Adrenal gland (tissue), 12 donors: ENCODE results near the gene PELI3. TPM values are rescaled to one million over a fixed set of nuclear protein-coding genes. Genes with fewer than 3 reads are reported as not detected.
"Not testable (repeated sequence)": the region's sequence is repeated elsewhere in the genome, so short reads cannot be mapped to it uniquely, and the experiment has no call there.

Experiments
- DNase-seq, 7 donors: peaks; one replicate each; pipeline ENCODE4 v3.0.0-alpha.2; 2019 to 2020
- H3K27ac ChIP-seq, 5 donors: fragments of 200-600 bp; sonication (generic) in 4 of 5; 1 replicate in 3 of 5; 2 replicates in 2 of 5; pipeline versions ENCODE4 v1.5.1 to v1.8.0; 2016 to 2020; ENCODE audit warnings: mild to moderate bottlenecking in 1 of 5
- H3K27me3 ChIP-seq: fragments of 200-600 bp; 2 replicates; pipeline ENCODE4 v1.8.0; 2021
- H3K36me3 ChIP-seq, 2 donors: fragments of 200-600 bp; replicated peaks in 1 of 2; 1 replicate in 1 of 2; 2 replicates in 1 of 2; pipeline versions ENCODE4 v1.5.1 to v1.8.0; 2018 to 2022
- H3K4me1 ChIP-seq, 2 donors: fragments of 200-600 bp; replicated peaks in 1 of 2; 1 replicate in 1 of 2; 2 replicates in 1 of 2; pipeline versions ENCODE4 v1.5.1 to v1.8.0; 2018 to 2021
- H3K4me3 ChIP-seq, 4 donors: fragments of 200-600 bp; sonication (generic) in 3 of 4; one replicate each; pipeline ENCODE4 v1.5.1; 2016 to 2018
- H3K9me3 ChIP-seq, 3 donors: fragments of 200-600 bp; sonication (generic) in 1 of 3; replicated peaks in 1 of 3; 1 replicate in 2 of 3; 2 replicates in 1 of 3; pipeline versions ENCODE4 v1.5.1 to v1.8.0; 2016 to 2021
- POLR2A ChIP-seq, 2 donors: fragments of 450-650 bp; IDR thresholded peaks; one replicate each; pipeline ENCODE4 v1.6.1; 2017; ENCODE audit warnings: antibody characterized with exemption in 2 of 2, mild to moderate bottlenecking in 2 of 2, moderate library complexity in 1 of 2
- WGBS, 4 donors: extraction: QIAGEN DNeasy Blood & Tissue Kit in 2 of 4; methylation state at CpG; one replicate each; pipeline versions ENCODE4 v1.1.5 to v1.1.7; 2013 to 2017; 5-methylcytosine and 5-hydroxymethylcytosine counted together
- intact Hi-C, 2 donors: fragments of 100-400 bp; cut with DNase I; formaldehyde crosslinking; loops; one replicate each; pipeline versions ENCODE4 v1.14.1 to v1.15.0; 2022 to 2023
- polyA plus RNA-seq, 3 donors: library from polyadenylated mRNA; stranded (reverse); fragments of 200-250 nt in 2 of 3; fragments of 350-450 nt in 1 of 3; fragmentation: Illumina TruSeq in 1 of 3; extraction: RNeasy Lipid Tissue Mini Kit (QIAGEN cat#74804) in 1 of 3; gene quantifications; one replicate each; pipeline ENCODE4 v1.2.3, GENCODE V29; 2013 to 2014
- total RNA-seq, 9 donors: library from RNA; depleted of rRNA in 4 of 9; stranded (reverse); fragments of >200 nt in 4 of 9; fragments of 120-200 nt in 1 of 9; fragmentation: NEBNext Ultra II Directional in 1 of 9; extraction: Animal tissue kit (Norgen Biotek cat#: 25700) in 1 of 9; gene quantifications; one replicate each; pipeline versions ENCODE4 v1.1.0 to v1.2.4, GENCODE V29; 2013 to 2023
- TF ChIP-seq, protein P1 (sequence below), 6 experiments: fragments of 450-650 bp in 4 of 6; fragments of 200-600 bp in 2 of 6; sonication (generic) in 1 of 6; IDR thresholded peaks; 1 replicate in 5 of 6; 2 replicates in 1 of 6; pipeline versions ENCODE4 v1.5.1 to v1.8.0; 2016 to 2021; ENCODE audit warnings: antibody characterized with exemption in 6 of 6, mild to moderate bottlenecking in 2 of 6, moderate library complexity in 1 of 6
- donor health status: healthy with polysubstance abuse.
- donor health status: Bipolar disorder and iron deficiency.
- donor health status: DM: yes; HTN: yes; CAD: no.
- donor health status: DM: no; HTN: no; CAD: no.
- donor health status: DM: no; HTN: no; CAD: no.
- donor health status: DM: yes; HTN: yes; CAD: no.

PELI3 gene
- total and polyA plus RNA-seq, 12 donors: 6.4 to 34.3 (median 19.0) TPM

DNA sequence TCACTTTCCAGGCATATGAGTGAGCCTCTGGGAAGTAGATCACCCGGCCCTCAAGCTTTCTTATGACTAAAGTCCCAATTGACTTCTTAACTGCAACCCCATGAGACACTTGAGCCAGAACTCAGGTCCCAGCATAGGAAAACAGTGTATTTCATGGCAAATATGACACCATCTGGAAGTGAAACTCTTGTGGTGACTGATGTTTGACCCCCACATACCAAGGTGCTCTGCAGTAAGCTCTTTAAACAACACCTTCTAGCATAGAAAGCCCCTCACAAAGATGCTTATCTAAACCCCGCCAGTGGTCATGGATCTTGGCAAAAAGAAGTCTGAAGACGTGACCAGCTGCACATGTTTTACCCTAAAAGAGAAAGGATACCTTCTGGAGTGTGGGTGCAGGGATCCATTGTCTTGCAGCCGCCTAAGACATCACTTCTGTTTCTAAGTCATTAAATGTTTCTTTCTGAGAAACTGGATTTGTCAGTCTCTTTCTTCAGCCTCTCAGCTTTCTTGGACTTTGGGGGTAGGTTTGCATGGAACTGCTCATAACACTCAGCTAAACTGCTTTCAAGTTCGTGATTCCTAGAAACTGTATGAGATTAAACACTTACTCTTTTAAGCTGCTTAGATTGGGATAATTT, 7.4 kb upstream of the PELI3 start:
- no peak for DNase-seq
- intact Hi-C loops: no loop called here
- no peaks in the 10 kb centered on the region for H3K36me3 ChIP-seq
- TF ChIP-seq, protein P1, sequence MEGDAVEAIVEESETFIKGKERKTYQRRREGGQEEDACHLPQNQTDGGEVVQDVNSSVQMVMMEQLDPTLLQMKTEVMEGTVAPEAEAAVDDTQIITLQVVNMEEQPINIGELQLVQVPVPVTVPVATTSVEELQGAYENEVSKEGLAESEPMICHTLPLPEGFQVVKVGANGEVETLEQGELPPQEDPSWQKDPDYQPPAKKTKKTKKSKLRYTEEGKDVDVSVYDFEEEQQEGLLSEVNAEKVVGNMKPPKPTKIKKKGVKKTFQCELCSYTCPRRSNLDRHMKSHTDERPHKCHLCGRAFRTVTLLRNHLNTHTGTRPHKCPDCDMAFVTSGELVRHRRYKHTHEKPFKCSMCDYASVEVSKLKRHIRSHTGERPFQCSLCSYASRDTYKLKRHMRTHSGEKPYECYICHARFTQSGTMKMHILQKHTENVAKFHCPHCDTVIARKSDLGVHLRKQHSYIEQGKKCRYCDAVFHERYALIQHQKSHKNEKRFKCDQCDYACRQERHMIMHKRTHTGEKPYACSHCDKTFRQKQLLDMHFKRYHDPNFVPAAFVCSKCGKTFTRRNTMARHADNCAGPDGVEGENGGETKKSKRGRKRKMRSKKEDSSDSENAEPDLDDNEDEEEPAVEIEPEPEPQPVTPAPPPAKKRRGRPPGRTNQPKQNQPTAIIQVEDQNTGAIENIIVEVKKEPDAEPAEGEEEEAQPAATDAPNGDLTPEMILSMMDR (IDR thresholded peaks at IDR 0.05): no peak
- TF ChIP-seq POLR2A (IDR thresholded peaks at IDR 0.05): no peak
- no peak overlapping the region for H3K4me3 ChIP-seq
- 53 to 82% (median 76%) methylated on average over 5 of the region's 5 CpGs for WGBS, 4 donors
- H3K27ac ChIP-seq: no peak overlapping the region
- no peaks in the 10 kb centered on the region for H3K27me3 ChIP-seq
- H3K4me1 ChIP-seq: no peaks in the 10 kb centered on the region
- no peaks in the 10 kb centered on the region for H3K9me3 ChIP-seq

DNA sequence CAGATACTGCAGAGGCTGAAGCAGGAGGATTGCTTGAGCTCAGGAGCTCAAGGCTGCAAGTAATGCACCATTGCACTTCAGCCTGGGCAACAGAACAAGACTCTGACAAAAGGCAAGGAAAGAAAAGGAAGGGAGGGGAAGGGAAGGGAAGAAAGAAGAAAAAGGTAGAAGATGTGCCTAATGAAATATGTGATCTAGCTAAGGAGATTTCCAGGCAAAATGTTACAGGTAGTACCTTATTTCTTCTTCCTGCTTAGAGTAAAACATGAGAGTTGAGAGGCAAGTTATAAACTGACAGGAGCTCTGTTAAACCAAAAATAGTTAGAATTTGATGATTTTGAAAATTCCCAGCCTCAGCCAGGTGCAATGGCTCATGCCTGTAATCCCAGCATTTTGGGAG, 4.7 kb upstream of the PELI3 start:
- H3K36me3 ChIP-seq: no peaks in the 10 kb centered on the region
- no peaks in the 10 kb centered on the region for H3K9me3 ChIP-seq
- no peak overlapping the region for H3K4me3 ChIP-seq
- H3K27me3 ChIP-seq: no peaks in the 10 kb centered on the region
- no peak for DNase-seq
- TF ChIP-seq POLR2A (IDR thresholded peaks at IDR 0.05): no peak
- TF ChIP-seq, protein P1 (IDR thresholded peaks at IDR 0.05): no peak
- H3K27ac ChIP-seq: no peak overlapping the region
- no peaks in the 10 kb centered on the region for H3K4me1 ChIP-seq
- intact Hi-C loops: no loop called here

DNA sequence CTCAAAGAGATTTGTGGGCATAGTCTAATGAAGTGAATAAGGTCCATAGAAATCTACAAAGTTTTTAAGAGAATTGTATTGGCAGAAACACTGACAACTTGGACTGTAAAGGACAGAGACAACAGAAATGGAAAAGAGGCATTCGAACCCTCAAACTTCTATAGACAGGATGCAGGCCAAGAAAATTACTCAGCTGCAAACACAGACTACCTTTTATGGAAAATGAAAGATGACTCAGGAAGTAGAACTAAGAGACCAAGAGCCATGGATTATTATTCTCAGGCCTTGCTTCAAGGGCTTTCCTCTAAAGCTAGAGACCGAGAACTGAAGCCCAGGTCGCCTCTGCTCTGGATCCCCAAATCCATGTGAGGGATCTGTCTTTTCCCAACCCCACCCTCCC, 3.8 kb upstream of the PELI3 start:
- no peak for DNase-seq
- Histone ChIP-seq H3K27ac (no peak overlapping the region), H3K9me3 (no peaks in the 10 kb centered on the region), H3K4me1 (peaks cover 7% of the 10 kb centered on the region in 2 donors), H3K36me3 (no peaks in the 10 kb centered on the region), H3K27me3 (no peaks in the 10 kb centered on the region), H3K4me3 (no peak overlapping the region)
- TF ChIP-seq, protein P1 (IDR thresholded peaks at IDR 0.05): no peak
- TF ChIP-seq POLR2A (IDR thresholded peaks at IDR 0.05): no peak
- 81 to 95% (median 92%) methylated on average over 3 of the region's 3 CpGs for WGBS, 4 donors
- intact Hi-C loops: no loop called here

DNA sequence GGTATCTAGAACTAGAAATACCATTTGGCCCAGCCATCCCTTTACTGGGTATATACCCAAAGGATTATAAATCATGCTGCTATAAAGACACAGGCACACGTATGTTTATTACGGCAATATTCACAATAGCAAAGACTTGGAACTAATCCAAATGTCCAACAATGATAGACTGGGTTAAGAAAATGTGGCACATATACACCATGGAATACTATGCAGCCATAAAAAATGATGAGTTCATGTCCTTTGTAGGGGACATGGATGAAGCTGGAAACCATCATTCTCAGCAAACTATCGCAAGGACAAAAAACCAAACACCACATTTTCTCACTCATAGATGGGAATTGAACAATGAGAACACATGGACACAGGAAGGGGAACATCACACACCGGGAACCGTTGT, 2.6 kb upstream of the PELI3 start:
- H3K36me3 ChIP-seq, DNase-seq, H3K4me3 ChIP-seq, intact Hi-C loops, H3K9me3 ChIP-seq, H3K27me3 ChIP-seq, H3K27ac ChIP-seq: not testable (repeated sequence)
- peaks cover 7 to 10% of the 10 kb centered on the region in 2 donors for H3K4me1 ChIP-seq
- 86 to 93% (median 91%) methylated on average over 5 of the region's 5 CpGs for WGBS, 4 donors

GRCh38 chr11:66464916-66465315, 1.8 kb upstream of the PELI3 start:
- no peaks in the 10 kb centered on the region for H3K36me3 ChIP-seq
- TF ChIP-seq POLR2A (IDR thresholded peaks at IDR 0.05): no peak
- TF ChIP-seq, protein P1 (IDR thresholded peaks at IDR 0.05): no peak
- no peak for DNase-seq
- intact Hi-C loops: no loop called here
- peaks cover 7 to 10% of the 10 kb centered on the region in 2 donors for H3K4me1 ChIP-seq
- H3K27ac ChIP-seq: no peak overlapping the region
- H3K9me3 ChIP-seq: no peaks in the 10 kb centered on the region
- no peaks in the 10 kb centered on the region for H3K27me3 ChIP-seq
- 79 to 100% (median 100%) methylated on average over 1 of the region's 1 CpG for WGBS, 4 donors
- H3K4me3 ChIP-seq: no peak overlapping the region
